AG04450 (cell line): ENCODE results near the gene CD83. TPM values are rescaled to one million over a fixed set of nuclear protein-coding genes. Genes with fewer than 3 reads are reported as not detected.

Experiments
- CTCF ChIA-PET: fragments of 300-600, 350-600 bp; formaldehyde crosslinking; extraction: SDS; loops from one replicate; lab custom pipeline; 2022; ENCODE audit warnings: antibody characterized with exemption, inconsistent platforms; lab: Charles Lee
- POLR2A ChIA-PET: fragments of 350-600 bp; formaldehyde crosslinking; extraction: SDS; loops from one replicate; lab custom pipeline; 2021; ENCODE audit warnings: antibody characterized with exemption, inconsistent platforms; lab: Yijun Ruan, JAX
- DNase-seq: peaks from one replicate; pipeline ENCODE4 v3.0.0-alpha.2; 2011; ENCODE audit warnings: low read depth, low spot score
- H3K27ac ChIP-seq: one replicate; pipeline ENCODE4 v1.5.1; 2012; ENCODE audit warnings: low read depth, low read length, control low read depth
- H3K27me3 ChIP-seq: one replicate; pipeline ENCODE4 v1.6.0; 2012; ENCODE audit warnings: low read length; ENCODE audit not compliant: control insufficient read depth, insufficient read depth
- H3K4me3 ChIP-seq: 2 replicates; pipeline ENCODE4 v1.5.1; 2011; ENCODE audit warnings: mild to moderate bottlenecking, low read depth, low read length, control low read depth
- H3K9me3 ChIP-seq: 2 replicates; pipeline ENCODE4 v1.5.1; 2012; ENCODE audit warnings: low read length; ENCODE audit not compliant: control insufficient read depth, insufficient read depth
- polyA plus RNA-seq: library from polyadenylated mRNA; depleted of rRNA; stranded (reverse); fragments of >200 nt; gene quantifications from 2 replicates; pipeline ENCODE4 v1.2.3, GENCODE V29; 2011
- TF ChIP-seq, protein P1 (sequence below): IDR thresholded peaks from 2 replicates; pipeline ENCODE4 v1.5.1; 2011; ENCODE audit warnings: low read depth, low read length, control low read depth, inconsistent platforms

CD83 gene
- polyA plus RNA-seq, 1 experiment: 3.5 TPM

DNA sequence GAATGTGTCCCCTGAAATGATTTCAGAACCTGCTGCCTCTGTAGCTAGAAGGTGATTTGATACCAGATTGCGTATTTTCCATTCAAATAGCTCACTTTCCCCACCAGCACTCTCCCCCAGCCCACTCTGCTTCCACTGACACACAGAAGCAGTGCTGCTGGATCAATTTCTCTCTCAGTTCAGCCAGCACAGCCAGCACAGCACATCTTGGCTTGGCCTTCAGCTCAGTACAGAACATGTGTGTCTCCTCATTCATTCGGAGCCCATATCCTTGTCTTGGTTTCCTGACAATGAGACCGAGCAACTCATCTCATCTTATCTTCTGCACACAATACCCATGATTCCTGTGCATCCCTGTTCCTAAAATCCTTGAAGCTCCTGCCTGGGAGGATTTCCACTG lies 33.8 kb upstream of the CD83 start:
- no peaks in the 10 kb centered on the region for H3K9me3 ChIP-seq
- TF ChIP-seq, protein P1, sequence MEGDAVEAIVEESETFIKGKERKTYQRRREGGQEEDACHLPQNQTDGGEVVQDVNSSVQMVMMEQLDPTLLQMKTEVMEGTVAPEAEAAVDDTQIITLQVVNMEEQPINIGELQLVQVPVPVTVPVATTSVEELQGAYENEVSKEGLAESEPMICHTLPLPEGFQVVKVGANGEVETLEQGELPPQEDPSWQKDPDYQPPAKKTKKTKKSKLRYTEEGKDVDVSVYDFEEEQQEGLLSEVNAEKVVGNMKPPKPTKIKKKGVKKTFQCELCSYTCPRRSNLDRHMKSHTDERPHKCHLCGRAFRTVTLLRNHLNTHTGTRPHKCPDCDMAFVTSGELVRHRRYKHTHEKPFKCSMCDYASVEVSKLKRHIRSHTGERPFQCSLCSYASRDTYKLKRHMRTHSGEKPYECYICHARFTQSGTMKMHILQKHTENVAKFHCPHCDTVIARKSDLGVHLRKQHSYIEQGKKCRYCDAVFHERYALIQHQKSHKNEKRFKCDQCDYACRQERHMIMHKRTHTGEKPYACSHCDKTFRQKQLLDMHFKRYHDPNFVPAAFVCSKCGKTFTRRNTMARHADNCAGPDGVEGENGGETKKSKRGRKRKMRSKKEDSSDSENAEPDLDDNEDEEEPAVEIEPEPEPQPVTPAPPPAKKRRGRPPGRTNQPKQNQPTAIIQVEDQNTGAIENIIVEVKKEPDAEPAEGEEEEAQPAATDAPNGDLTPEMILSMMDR: no peak
- peaks cover 2% of the 10 kb centered on the region for H3K27me3 ChIP-seq
- CTCF ChIA-PET: interaction anchor here (0.5 to 2.0 kb wide), 3 partner anchors 17 to 445 kb away, joined by 3 to 7 read pairs (median 3); no protein-coding TSS in a partner anchor
- no peak overlapping the region for H3K4me3 ChIP-seq
- DNase-seq: no peak
- POLR2A ChIA-PET: no interaction called here
- no peak overlapping the region for H3K27ac ChIP-seq

DNA sequence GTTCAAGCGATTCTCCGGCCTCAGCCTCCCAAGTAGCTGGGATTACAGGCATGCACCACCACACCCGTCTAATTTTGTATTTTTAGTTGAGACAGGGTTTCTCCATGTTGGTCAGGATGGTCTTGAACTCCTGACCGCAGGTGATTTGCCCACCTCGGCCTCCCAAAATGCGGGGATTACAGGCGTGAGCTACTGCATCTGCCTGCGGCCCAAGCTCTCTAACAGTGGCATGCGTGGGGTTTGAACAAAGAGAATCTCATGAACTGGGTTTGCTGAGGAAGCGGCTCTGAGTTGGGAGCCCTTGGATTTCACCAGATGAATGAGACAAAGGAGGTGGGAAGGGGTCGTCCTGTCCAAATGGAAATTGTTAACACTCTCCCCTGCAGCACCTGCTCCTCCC lies 33.2 kb upstream of the CD83 start:
- DNase-seq: no peak
- H3K27me3 ChIP-seq: peaks cover 2% of the 10 kb centered on the region
- H3K4me3 ChIP-seq: no peak overlapping the region
- TF ChIP-seq, protein P1: no peak
- ChIA-PET CTCF (interaction anchor here (0.5 to 2.0 kb wide), 2 partner anchors 18 to 445 kb away, joined by 3 to 7 read pairs; no protein-coding TSS in a partner anchor), POLR2A (no interaction called here)
- H3K27ac ChIP-seq: no peak overlapping the region
- no peaks in the 10 kb centered on the region for H3K9me3 ChIP-seq

DNA sequence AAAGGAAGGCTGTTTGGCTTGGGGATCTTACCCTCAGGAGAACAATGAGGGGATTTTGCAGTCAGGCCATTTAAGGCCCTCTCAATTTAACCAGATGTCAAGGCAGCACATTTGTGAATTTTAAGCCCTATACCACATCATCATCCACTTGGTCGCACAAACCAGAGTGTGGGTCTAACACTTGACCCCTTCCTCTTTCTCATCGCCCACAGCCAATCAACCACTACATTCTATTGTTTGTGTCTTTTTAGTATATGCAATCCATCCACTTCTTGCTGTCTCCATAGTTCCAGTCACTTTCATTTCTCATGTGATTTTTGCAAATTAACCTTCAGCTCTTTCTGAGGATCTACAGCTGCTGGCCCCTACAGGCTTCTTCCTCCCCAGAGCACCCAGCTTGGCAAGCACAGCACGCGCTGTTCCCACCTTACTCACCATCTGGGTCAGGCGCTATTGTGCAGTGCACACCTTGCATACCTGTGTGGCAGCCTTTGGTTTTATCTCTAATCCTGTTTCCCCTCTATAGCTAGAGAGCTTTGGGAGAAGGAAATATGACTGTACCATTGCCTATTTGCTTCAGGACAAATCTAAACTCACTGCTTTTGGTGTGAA lies 32.3 kb upstream of the CD83 start:
- ChIA-PET POLR2A (no interaction called here), CTCF (no interaction called here)
- no peak for DNase-seq
- Histone ChIP-seq H3K27ac (no peak overlapping the region), H3K9me3 (0 out of 2 replicates have a peak, but pooled peaks cover 3% of the 10 kb centered on the region), H3K4me3 (no peak overlapping the region), H3K27me3 (peaks cover 2% of the 10 kb centered on the region)
- TF ChIP-seq, protein P1: no peak

DNA sequence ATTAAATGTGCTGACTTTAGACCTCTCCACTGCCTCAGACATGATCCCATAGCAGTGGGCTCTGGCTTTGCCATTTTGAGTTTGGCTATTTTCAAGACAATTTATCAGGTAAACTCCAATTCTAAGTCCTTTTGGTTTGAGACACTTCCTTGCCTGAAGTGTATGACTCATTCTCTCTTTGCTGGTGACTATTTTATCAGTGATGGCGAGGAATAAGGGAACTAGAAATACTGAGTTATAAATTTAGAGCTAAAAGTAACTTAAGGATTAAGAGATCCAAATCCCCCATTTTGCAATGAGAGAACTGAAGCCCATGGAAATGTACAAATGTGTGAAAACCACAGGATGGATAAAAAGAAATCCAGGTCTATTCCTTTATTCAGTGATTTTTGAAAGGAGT lies 30.9 kb upstream of the CD83 start:
- TF ChIP-seq, protein P1: no peak
- H3K27me3 ChIP-seq: peaks cover 5% of the 10 kb centered on the region
- no peak overlapping the region for H3K27ac ChIP-seq
- no peak overlapping the region for H3K4me3 ChIP-seq
- CTCF ChIA-PET: interaction anchor here (0.6 to 1.0 kb wide), 2 partner anchors 20 to 152 kb away, joined by 3 to 4 read pairs; no protein-coding TSS in a partner anchor
- POLR2A ChIA-PET: no interaction called here
- DNase-seq: no peak
- 0 out of 2 replicates have a peak, but pooled peaks cover 3% of the 10 kb centered on the region for H3K9me3 ChIP-seq

DNA sequence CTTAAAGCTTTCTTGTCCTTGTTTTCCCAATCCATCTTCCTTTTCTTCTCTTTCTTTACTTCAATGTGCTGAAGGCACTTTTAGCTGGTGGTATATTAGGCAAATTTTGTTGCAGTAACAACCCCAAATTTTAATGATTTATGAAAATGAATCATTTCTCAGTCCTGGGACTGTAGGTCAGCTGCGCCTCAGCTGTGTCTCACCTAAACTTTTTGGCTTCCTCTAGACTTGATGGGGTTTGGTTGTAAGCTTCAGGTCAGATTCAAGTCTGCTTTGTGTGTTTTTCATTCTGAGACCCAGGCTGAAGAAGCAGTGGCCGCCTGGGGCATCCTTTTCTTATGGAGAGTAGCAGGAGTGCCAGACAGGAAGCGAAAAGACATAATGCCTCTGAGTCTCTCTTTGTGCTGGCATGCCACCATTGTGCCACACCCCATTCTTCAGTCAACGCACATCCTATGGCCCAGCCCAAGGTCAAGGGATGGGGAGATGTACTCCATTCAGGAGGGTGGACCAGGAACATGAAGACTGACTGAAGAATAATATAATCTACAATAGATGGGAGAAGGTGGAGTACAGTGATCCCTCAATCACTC lies 28.9 kb upstream of the CD83 start:
- POLR2A ChIA-PET: no interaction called here
- Histone ChIP-seq H3K4me3 (no peak overlapping the region), H3K27me3 (peaks cover 5% of the 10 kb centered on the region), H3K27ac (no peak overlapping the region), H3K9me3 (peaks cover 5% of the 10 kb centered on the region; the same call in 1 of the 2 replicates)
- TF ChIP-seq, protein P1: no peak
- no peak for DNase-seq
- CTCF ChIA-PET: no interaction called here
